ENCODE measurements around the gene KRAS. TPM values are rescaled to one million over a fixed set of nuclear protein-coding genes. Genes with fewer than 3 reads are reported as not detected.

Gene KRAS
- total RNA-seq, 1 donor from 2014 or later: 27.4 TPM

- no peak for DNase-seq (ENCODE audit: low spot score)
Observed at GRCh38 chr12:25256005-25256404, 5.3 kb upstream of the KRAS start.

DNA sequence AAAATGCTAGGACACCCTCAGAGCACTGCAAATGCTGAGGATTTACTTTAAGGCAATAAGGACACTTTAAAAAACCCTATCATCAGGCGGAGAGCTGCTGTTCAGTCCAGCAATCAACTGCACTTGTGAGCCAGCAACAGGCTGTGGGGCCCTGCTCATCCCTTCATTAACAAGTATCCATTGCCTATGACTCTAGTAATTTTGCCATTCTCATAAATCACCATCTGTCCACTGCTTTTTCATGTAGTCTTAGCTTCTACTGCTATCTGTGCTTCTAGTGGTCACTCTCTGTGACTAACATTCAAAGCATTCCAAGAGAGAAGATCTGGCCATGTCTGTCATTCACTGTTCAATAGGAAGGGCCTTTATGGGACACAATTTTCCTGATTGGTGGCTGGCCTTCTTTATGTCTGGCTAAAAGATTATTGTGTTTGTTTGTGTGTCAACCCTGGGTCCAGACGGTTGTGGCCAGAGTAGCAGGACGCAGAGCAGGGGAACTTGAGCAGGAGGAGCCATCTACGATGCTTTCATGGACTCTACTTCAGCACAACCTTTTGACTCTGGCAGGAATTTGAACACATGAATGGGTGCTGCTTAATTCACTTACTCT, 3.6 kb upstream of the KRAS start:
- DNase-seq (ENCODE audit: low spot score): no peak

GRCh38 chr12:25253371-25254068, 2.8 kb upstream of the KRAS start:
- no peak for DNase-seq (ENCODE audit: low spot score)

DNA sequence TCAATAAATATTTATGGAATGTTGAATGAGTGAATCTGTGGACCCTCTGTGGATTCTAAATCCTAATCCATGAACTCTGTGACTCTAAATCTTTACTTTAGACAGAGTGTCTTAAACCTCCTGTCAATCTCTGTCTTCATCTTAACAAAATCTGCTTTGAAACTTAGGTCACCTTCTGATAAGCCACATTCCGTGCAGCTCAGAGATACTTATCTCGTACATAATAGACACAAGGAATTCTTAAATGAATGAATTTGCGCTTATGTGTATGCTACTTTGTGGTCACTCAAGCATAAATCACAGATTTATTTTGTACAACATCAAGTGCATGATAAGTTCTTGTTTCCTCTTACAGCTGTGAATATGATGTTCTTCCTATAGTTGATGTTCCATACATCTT, 2.2 kb upstream of the KRAS start:
- DNase-seq (ENCODE audit: low spot score): no peak

DNA sequence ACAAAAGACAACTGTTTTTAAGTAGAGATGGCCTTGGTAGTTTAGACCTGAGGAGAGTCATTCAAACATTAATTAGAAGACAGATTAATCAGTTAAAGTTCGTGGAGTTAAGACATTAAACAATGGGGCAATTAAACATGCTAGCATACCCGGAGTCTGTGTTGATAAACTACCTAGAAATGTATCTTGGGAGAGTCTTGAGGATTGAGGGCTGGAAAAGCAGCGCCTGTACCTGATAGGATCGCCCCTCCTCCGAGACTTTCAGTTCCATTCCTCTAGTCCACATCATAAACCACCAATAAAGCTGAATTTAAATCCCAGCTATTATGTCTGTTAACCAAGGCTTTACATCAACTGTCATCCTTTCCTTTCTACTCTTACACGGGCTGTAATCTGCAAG, 1.0 kb upstream of the KRAS start:
- no peak for DNase-seq (ENCODE audit: low spot score)

GRCh38 chr12:25249931-25250738, 594 bp downstream of the KRAS start:
- peak; percentile 56 for DNase-seq (ENCODE audit: low spot score)

- no peak for DNase-seq (ENCODE audit: low spot score)
Observed at GRCh38 chr12:25248732-25249131, 2.0 kb downstream of the KRAS start.

DNA sequence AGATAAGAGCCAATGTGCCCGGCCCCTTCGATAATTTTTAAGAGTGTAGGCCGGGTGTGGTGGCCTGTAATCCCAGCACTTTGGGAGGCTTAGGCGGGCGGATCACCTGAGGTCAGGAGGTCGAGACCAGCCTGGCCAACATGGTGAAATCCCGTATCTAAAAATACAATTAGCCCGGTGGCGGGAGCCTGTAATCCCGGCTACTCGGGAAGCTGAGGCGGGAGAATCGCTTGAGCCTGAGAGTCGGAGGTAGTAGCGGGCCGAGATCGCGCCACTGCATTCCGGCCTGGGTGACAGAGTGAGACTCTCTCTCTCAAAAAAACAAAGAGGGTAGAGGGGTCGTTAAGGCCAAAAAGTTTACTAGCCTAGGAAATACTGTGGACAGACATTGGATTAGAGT, 2.6 kb downstream of the KRAS start:
- DNase-seq (ENCODE audit: low spot score): no peak

DNA sequence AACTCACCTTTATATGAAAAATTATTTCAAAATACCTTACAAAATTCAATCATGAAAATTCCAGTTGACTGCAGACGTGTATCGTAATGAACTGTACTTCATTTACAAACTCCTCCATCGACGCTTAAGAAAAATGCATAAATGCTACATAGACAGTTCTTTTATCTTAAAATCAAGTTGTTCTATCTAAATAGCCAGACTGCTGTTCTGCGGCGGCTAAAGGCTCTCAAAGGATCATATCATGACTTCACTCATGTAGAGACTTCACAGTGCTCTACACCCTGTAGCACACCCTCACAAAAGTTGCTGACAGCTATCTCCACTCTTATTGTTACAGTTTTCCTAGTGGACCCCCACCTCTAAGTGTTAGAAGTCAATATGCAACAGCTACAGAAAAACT, 5.2 kb downstream of the KRAS start:
- no peak for DNase-seq (ENCODE audit: low spot score)

GRCh38 chr12:25243680-25243990, 7.1 kb downstream of the KRAS start:
- no peak for DNase-seq (ENCODE audit: low spot score)

DNA sequence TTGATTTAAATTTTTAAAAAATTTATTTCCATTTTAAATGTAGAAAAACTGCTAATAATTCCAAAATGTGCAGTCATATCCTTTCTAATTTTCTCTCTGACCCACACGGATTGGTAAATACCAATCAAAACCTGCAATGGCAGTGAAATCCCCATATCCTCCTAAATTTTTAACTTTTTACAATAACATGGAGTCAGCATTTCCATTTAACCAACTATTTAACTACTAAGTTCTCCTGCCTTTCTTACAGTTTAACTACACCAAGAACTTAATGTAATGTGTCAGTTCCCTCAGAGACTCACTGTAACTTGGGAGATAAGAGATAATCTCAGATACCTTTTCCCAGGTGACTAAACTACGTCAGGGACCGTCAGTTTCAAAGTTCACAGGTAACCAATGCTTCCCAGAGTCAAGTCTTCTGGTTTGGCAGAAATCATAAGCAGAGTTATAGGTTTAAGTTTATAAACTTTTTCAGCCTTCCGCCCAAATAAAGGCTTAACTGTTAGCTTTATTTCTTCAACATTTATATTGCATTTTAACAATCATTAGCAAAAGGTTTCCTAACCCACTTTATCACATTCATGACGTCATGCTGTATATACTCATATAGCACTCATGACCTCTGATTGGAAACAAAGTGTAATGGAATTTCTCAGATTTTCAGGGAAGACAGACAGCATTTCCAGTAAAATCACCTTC, 7.6 kb downstream of the KRAS start:
- DNase-seq (ENCODE audit: low spot score): no peak

DNA sequence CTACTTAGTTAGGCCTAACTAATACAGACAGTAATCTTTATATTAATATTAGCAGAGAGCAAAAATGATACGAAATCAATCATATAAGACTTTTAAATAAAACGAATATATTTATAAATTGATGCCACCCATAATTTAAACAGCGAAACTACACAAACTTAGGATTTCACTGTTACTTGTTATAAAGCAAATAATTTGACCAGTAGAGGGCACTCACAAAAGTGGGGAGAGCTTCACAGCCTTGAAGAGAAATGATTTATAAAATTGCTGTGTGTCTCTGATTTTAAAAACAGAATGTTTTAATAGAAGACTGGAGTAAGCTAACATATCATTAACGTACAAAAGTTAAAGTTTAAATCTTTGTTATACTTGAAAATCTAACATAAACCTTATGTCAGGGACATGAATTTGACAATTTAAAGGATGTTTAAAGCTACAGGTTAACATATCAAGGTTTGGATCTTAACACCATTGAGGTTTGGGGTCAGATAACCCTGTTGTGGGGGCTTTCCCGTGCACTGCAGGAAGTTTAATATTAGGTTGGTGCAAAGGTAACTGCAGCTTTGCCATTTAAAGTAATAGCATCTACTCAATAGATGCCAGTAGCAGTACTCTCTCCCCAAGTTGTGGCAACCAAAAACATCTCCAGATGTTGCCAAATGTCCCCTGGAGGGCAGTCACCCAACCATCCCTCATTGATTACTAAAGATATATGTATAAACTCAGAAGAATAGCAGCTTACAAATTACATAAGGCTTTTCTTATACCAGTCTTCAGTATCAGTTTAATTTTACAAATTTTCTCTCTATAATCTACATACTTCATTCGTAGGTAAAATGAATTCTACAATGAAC, 9.3 kb downstream of the KRAS start:
- peak; percentile 60 for DNase-seq (ENCODE audit: low spot score)

- DNase-seq (ENCODE audit: low spot score): no peak
Observed at GRCh38 chr12:25236626-25237025, 14.1 kb downstream of the KRAS start.

DNA sequence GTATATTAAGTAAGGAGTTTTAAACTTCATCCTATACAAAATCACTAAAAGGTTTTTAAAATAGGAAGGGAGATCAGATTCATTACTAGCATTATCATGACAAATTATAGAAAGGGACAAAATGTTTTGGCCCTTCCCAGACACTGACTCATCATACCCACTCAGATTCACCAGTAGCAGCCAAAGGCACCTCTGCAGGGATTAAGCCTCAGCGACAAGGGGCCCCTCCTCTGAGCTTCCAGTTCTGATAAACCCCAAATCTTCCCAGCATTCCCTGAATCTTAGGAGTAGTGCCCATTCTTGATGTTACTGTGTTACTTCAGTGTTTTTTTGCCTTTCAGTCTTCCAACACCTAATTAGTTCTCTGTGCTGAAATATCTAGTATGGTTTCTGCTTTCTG, 14.5 kb downstream of the KRAS start:
- peak; percentile 12 for DNase-seq (ENCODE audit: low spot score)

- DNase-seq (ENCODE audit: low spot score): no peak
Observed at GRCh38 chr12:25213338-25213737, 37.4 kb downstream of the KRAS start.

DNA sequence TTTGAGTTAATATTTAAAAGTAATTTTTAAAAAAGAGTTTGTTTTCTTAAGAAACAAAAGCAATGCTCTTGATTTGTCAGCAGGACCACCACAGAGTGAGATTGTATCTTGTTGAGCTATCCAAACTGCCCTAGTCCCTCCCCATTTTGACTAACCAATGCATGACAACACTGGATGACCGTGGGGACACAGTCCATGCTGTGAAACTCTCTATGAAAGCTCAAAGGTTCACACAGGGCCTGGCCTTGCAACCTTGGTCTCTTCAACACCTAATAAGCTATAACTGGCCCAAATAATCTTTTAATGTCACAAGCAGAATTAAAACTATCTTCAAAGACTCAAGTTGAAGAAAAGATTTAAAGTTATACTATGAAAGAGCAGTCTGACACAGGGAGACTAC, 42.2 kb downstream of the KRAS start:
- DNase-seq (ENCODE audit: low spot score): no peak

GRCh38 chr12:25207846-25208245, 42.9 kb downstream of the KRAS start:
- DNase-seq (ENCODE audit: low spot score): no peak

GRCh38 chr12:25207411-25207810, 43.3 kb downstream of the KRAS start:
- no peak for DNase-seq (ENCODE audit: low spot score)

- no peak for DNase-seq (ENCODE audit: low spot score)
Observed at GRCh38 chr12:25202137-25202536, 48.6 kb downstream of the KRAS start.

GRCh38 chr12:25200703-25201102, 50.0 kb downstream of the KRAS start:
- DNase-seq (ENCODE audit: low spot score): no peak

GRCh38 chr12:25197608-25198007, 53.1 kb downstream of the KRAS start:
- DNase-seq (ENCODE audit: low spot score): no peak
